GM23338 (cell line): Measurements from ENCODE around the gene SRRT. TPM values are rescaled to one million over a fixed set of nuclear protein-coding genes. Genes with fewer than 3 reads are reported as not detected.

Experiments used
- ATAC-seq: fragments of 200-7000 bp; cut with Tn5 transposase; 3 replicates; pipeline ENCODE4 v1.9.1; 2020
- DNase-seq: peaks from one replicate; pipeline ENCODE4 v3.0.0-alpha.2; 2015; ENCODE audit warnings: low spot score
- H2AFZ ChIP-seq: fragments of 200-600 bp; sonication (generic); 2 replicates; pipeline ENCODE4 v1.8.0; 2016; ENCODE audit warnings: antibody characterized with exemption, mild to moderate bottlenecking, moderate library complexity
- H3F3A ChIP-seq: fragments of 200-600 bp; sonication (generic); replicated peaks from 2 replicates; pipeline ENCODE4 v1.8.0; 2017; ENCODE audit warnings: antibody characterized with exemption, mixed run types, low read depth
- H3K27ac ChIP-seq: fragments of 200-600 bp; sonication (generic); 2 replicates; pipeline ENCODE4 v1.6.1; 2016; ENCODE audit warnings: low read depth
- H3K27me3 ChIP-seq: fragments of 200-600 bp; sonication (generic); 2 replicates; pipeline ENCODE4 v1.8.0; 2016; ENCODE audit warnings: mild to moderate bottlenecking, mixed run types, moderate library complexity; ENCODE audit not compliant: insufficient read depth
- H3K36me3 ChIP-seq: fragments of 200-600 bp; sonication (generic); 2 replicates; pipeline ENCODE4 v1.8.0; 2016; ENCODE audit warnings: mild to moderate bottlenecking; ENCODE audit not compliant: insufficient read depth
- H3K4me1 ChIP-seq: fragments of 200-600 bp; sonication (generic); 2 replicates; pipeline ENCODE4 v1.8.0; 2016; ENCODE audit warnings: mild to moderate bottlenecking, moderate library complexity; ENCODE audit not compliant: insufficient read depth
- H3K4me2 ChIP-seq: fragments of 200-600 bp; sonication (generic); 2 replicates; pipeline ENCODE4 v1.7.1; 2017; ENCODE audit warnings: mixed run types
- H3K4me3 ChIP-seq: fragments of 200-600 bp; sonication (generic); 2 replicates; pipeline ENCODE4 v1.6.1; 2016; ENCODE audit warnings: mixed run types
- H3K79me2 ChIP-seq: fragments of 200-600 bp; sonication (generic); replicated peaks from 2 replicates; pipeline ENCODE4 v1.8.0; 2017; ENCODE audit warnings: mild to moderate bottlenecking; ENCODE audit not compliant: insufficient read depth
- H3K9me2 ChIP-seq: fragments of 200-600 bp; sonication (generic); 2 replicates; pipeline ENCODE4 v1.8.0; 2017; ENCODE audit not compliant: insufficient read depth
- H4K20me1 ChIP-seq: fragments of 200-600 bp; sonication (generic); replicated peaks from 2 replicates; pipeline ENCODE4 v1.8.0; 2017; ENCODE audit warnings: mild to moderate bottlenecking; ENCODE audit not compliant: insufficient read depth
- H3K27ac Mint-ChIP-seq: 2 replicates; pipeline ENCODE4 v1.8.0; 2020; ENCODE audit warnings: inconsistent platforms, mild to moderate bottlenecking, moderate library complexity, mixed read lengths
- H3K27me3 Mint-ChIP-seq: 3 replicates; pipeline ENCODE4 v1.8.0; 2022; ENCODE audit warnings: low read depth, mild to moderate bottlenecking, moderate library complexity, mixed read lengths, inconsistent platforms; ENCODE audit not compliant: insufficient read depth, poor library complexity
- H3K36me3 Mint-ChIP-seq: 3 replicates; pipeline ENCODE4 v1.8.0; 2021; ENCODE audit warnings: low read depth, mild to moderate bottlenecking, inconsistent platforms, moderate library complexity, mixed read lengths
- H3K4me1 Mint-ChIP-seq: 3 replicates; pipeline ENCODE4 v1.8.0; 2020; ENCODE audit warnings: mild to moderate bottlenecking, inconsistent platforms, mixed read lengths
- H3K4me3 Mint-ChIP-seq: 3 replicates; pipeline ENCODE4 v1.8.0; 2021; ENCODE audit warnings: moderate library complexity, mild to moderate bottlenecking, inconsistent platforms, mixed read lengths
- H3K9me3 Mint-ChIP-seq: 3 replicates; pipeline ENCODE4 v1.8.0; 2020; ENCODE audit warnings: moderate library complexity, mild to moderate bottlenecking, inconsistent platforms, mixed read lengths
- CREB1 ChIP-seq: fragments of 250-450 bp; sonication (Bioruptor Pico); IDR thresholded peaks from 2 replicates; pipeline ENCODE4 v1.5.0; 2020; ENCODE audit warnings: low read depth, mild to moderate bottlenecking, moderate library complexity
- EZH2 ChIP-seq: fragments of 200-600 bp; sonication (generic); IDR thresholded peaks from one replicate; pipeline ENCODE4 v1.8.0; 2017; ENCODE audit warnings: antibody characterized with exemption, mild to moderate bottlenecking, low read depth; ENCODE audit not compliant: unreplicated experiment
- EZH2phosphoT487 ChIP-seq: fragments of 200-600 bp; sonication (generic); IDR thresholded peaks from one replicate; pipeline ENCODE4 v1.8.1; 2018; ENCODE audit warnings: antibody characterized with exemption; ENCODE audit not compliant: unreplicated experiment
- JUNB ChIP-seq: IDR thresholded peaks from one replicate; pipeline ENCODE4 v1.6.1; 2016; ENCODE audit warnings: antibody characterized with exemption; ENCODE audit not compliant: unreplicated experiment
- NANOG ChIP-seq: IDR thresholded peaks from 2 replicates; pipeline ENCODE4 v1.6.1; 2016; ENCODE audit warnings: antibody characterized with exemption, borderline replicate concordance
- POLR2AphosphoS5 ChIP-seq: IDR thresholded peaks from 2 replicates; pipeline ENCODE4 v1.6.1; 2016; ENCODE audit warnings: antibody characterized with exemption, low read depth
- STAT1 ChIP-seq: IDR thresholded peaks from one replicate; pipeline ENCODE4 v1.6.1; 2016; ENCODE audit warnings: antibody characterized with exemption; ENCODE audit not compliant: unreplicated experiment
- ZNF331 ChIP-seq: fragments of 250-450 bp; sonication (Bioruptor Pico); IDR thresholded peaks from 2 replicates; pipeline ENCODE4 v1.5.0; 2020; ENCODE audit warnings: low read depth, mild to moderate bottlenecking, moderate library complexity
- polyA plus RNA-seq: library from polyadenylated mRNA; unstranded; fragments of >200 nt; fragmentation: Nextera tagmentation; extraction: Ambion mirVana; gene quantifications from 2 replicates; pipeline ENCODE4 v1.2.1, GENCODE V29; 2016
- total RNA-seq: library from RNA; depleted of rRNA; stranded (reverse); fragments of >200 nt; shearing (Covaris generic); gene quantifications from 2 replicates; pipeline ENCODE4 v1.2.3, GENCODE V29; 2014
- TF ChIP-seq, protein P1 (sequence below): fragments of 250-450 bp; sonication (Bioruptor Pico); IDR thresholded peaks from 2 replicates; pipeline ENCODE4 v1.5.0; 2020; ENCODE audit warnings: mild to moderate bottlenecking, moderate library complexity
- TF ChIP-seq, protein P2 (sequence below): IDR thresholded peaks from 2 replicates; pipeline ENCODE4 v1.6.1; 2016; ENCODE audit warnings: antibody characterized with exemption
- TF ChIP-seq, protein P3 (sequence below), 2 experiments: fragments of 200-600 bp in 1 of 2; sonication (generic) in 1 of 2; conservative IDR thresholded peaks; 2 replicates each; pipeline versions ENCODE4 v1.5.1 to v1.6.1; 2016 to 2017; ENCODE audit warnings: antibody characterized with exemption in 2 of 2, low read depth in 2 of 2, mild to moderate bottlenecking in 2 of 2, moderate library complexity in 1 of 2

Gene SRRT
- total and polyA plus RNA-seq, 2 experiments from 2014 or later = 113 to 140 TPM

DNA sequence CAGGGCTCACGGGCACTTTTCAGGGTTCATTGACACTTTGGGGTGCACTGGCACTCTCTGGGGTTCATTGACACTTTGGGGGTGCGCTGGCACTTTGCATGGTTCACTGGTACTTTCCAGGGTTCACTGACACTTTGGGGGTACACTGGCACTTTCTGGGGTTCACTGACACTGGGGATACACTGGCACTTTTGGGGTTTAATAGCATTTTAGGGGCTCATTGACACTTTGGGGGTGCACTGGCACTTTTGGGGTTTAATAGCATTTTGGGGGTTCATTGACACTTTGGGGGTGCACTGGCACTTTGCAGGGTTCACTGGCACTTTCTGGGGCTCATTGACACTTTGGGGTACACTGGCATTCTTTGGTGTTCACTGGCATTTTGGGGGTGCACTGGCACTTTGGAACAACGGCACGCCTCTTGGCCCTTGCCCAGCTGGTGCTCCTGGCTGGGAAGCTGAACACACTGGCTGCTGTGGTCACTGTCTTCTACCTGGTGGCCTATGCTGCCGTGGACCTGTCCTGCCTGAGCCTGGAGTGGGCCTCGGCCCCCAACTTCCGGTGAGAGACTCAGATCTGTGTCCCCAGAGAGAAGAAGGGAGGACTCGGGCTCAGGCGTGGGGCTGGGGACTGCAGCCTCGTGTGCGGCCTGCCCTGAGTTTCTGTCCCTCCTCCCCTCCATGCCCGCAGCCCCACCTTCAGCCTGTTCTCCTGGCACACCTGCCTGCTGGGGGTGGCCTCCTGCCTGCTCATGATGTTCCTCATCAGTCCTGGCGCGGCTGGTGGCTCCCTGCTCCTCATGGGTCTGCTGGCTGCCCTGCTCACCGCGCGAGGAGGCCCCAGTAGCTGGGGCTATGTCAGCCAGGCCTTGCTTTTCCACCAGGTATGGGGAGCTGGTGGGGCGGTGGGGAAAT, 13.9 kb upstream of the SRRT start:
- ATAC-seq = no peak

DNA sequence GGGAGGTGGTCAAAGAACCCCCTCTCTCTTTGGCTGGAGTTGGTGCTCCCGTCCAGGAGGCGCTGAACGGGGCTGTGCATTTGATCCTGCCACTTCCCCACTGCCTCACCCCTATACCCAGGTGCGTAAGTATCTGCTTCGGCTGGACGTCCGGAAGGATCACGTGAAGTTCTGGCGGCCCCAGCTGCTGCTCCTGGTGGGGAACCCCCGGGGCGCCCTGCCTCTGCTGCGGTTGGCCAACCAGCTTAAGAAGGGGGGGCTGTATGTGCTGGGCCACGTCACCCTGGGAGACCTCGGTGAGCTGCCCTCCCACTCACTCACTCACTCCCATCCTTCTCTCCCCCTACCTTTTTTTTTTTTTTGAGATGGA, 13.3 kb upstream of the SRRT start:
- Histone ChIP-seq H3K4me1 (peaks cover 2% of the 10 kb centered on the region), H3K4me2 (no peak overlapping the region), H3K9me2 (no peaks in the 10 kb centered on the region), H2AFZ (no peak overlapping the region), H3F3A (peaks cover 5% of the 10 kb centered on the region; the same call in 1 of the 2 replicates), H3K27me3 (no peaks in the 10 kb centered on the region), H4K20me1 (0 out of 2 replicates have a peak, but pooled peaks cover 3% of the 10 kb centered on the region), H3K27ac (no peak overlapping the region), H3K36me3 (peaks cover 4% of the 10 kb centered on the region), H3K4me3 (no peak overlapping the region), H3K79me2 (peaks cover 7% of the 10 kb centered on the region; the same call in 1 of the 2 replicates)
- H3K9me3 Mint-ChIP-seq = no peaks in the 10 kb centered on the region
- ATAC-seq = no peak
- peaks cover 11% of the 10 kb centered on the region for H3K27me3 Mint-ChIP-seq
- DNase-seq = no peak
- peaks cover 48% of the 10 kb centered on the region for H3K36me3 Mint-ChIP-seq
- H3K27ac Mint-ChIP-seq = no peak overlapping the region
- no peak overlapping the region for H3K4me3 Mint-ChIP-seq
- H3K4me1 Mint-ChIP-seq = peaks cover 10% of the 10 kb centered on the region
- no peak for TF ChIP-seq POLR2AphosphoS5
- TF ChIP-seq, protein P1, sequence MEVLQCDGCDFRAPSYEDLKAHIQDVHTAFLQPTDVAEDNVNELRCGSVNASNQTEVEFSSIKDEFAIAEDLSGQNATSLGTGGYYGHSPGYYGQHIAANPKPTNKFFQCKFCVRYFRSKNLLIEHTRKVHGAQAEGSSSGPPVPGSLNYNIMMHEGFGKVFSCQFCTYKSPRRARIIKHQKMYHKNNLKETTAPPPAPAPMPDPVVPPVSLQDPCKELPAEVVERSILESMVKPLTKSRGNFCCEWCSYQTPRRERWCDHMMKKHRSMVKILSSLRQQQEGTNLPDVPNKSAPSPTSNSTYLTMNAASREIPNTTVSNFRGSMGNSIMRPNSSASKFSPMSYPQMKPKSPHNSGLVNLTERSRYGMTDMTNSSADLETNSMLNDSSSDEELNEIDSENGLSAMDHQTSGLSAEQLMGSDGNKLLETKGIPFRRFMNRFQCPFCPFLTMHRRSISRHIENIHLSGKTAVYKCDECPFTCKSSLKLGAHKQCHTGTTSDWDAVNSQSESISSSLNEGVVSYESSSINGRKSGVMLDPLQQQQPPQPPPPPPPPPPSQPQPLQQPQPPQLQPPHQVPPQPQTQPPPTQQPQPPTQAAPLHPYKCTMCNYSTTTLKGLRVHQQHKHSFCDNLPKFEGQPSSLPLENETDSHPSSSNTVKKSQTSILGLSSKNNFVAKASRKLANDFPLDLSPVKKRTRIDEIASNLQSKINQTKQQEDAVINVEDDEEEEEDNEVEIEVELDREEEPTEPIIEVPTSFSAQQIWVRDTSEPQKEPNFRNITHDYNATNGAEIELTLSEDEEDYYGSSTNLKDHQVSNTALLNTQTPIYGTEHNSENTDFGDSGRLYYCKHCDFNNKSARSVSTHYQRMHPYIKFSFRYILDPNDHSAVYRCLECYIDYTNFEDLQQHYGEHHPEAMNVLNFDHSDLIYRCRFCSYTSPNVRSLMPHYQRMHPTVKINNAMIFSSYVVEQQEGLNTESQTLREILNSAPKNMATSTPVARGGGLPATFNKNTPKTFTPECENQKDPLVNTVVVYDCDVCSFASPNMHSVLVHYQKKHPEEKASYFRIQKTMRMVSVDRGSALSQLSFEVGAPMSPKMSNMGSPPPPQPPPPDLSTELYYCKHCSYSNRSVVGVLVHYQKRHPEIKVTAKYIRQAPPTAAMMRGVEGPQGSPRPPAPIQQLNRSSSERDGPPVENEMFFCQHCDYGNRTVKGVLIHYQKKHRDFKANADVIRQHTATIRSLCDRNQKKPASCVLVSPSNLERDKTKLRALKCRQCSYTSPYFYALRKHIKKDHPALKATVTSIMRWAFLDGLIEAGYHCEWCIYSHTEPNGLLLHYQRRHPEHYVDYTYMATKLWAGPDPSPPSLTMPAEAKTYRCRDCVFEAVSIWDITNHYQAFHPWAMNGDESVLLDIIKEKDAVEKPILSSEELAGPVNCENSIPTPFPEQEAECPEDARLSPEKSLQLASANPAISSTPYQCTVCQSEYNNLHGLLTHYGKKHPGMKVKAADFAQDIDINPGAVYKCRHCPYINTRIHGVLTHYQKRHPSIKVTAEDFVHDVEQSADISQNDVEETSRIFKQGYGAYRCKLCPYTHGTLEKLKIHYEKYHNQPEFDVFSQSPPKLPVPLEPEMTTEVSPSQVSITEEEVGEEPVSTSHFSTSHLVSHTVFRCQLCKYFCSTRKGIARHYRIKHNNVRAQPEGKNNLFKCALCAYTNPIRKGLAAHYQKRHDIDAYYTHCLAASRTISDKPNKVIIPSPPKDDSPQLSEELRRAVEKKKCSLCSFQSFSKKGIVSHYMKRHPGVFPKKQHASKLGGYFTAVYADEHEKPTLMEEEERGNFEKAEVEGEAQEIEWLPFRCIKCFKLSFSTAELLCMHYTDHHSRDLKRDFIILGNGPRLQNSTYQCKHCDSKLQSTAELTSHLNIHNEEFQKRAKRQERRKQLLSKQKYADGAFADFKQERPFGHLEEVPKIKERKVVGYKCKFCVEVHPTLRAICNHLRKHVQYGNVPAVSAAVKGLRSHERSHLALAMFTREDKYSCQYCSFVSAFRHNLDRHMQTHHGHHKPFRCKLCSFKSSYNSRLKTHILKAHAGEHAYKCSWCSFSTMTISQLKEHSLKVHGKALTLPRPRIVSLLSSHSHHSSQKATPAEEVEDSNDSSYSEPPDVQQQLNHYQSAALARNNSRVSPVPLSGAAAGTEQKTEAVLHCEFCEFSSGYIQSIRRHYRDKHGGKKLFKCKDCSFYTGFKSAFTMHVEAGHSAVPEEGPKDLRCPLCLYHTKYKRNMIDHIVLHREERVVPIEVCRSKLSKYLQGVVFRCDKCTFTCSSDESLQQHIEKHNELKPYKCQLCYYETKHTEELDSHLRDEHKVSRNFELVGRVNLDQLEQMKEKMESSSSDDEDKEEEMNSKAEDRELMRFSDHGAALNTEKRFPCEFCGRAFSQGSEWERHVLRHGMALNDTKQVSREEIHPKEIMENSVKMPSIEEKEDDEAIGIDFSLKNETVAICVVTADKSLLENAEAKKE (CRISPR knock-in tag) = no peak
- TF ChIP-seq NANOG = no peak
- TF ChIP-seq EZH2 = no peak
- no peak for TF ChIP-seq CREB1 (CRISPR knock-in tag)
- TF ChIP-seq, protein P2, sequence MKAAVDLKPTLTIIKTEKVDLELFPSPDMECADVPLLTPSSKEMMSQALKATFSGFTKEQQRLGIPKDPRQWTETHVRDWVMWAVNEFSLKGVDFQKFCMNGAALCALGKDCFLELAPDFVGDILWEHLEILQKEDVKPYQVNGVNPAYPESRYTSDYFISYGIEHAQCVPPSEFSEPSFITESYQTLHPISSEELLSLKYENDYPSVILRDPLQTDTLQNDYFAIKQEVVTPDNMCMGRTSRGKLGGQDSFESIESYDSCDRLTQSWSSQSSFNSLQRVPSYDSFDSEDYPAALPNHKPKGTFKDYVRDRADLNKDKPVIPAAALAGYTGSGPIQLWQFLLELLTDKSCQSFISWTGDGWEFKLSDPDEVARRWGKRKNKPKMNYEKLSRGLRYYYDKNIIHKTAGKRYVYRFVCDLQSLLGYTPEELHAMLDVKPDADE = no peak
- TF ChIP-seq EZH2phosphoT487 = no peak
- TF ChIP-seq STAT1 = no peak
- TF ChIP-seq ZNF331 (CRISPR knock-in tag) = no peak
- no peak for TF ChIP-seq JUNB
- TF ChIP-seq, protein P3, sequence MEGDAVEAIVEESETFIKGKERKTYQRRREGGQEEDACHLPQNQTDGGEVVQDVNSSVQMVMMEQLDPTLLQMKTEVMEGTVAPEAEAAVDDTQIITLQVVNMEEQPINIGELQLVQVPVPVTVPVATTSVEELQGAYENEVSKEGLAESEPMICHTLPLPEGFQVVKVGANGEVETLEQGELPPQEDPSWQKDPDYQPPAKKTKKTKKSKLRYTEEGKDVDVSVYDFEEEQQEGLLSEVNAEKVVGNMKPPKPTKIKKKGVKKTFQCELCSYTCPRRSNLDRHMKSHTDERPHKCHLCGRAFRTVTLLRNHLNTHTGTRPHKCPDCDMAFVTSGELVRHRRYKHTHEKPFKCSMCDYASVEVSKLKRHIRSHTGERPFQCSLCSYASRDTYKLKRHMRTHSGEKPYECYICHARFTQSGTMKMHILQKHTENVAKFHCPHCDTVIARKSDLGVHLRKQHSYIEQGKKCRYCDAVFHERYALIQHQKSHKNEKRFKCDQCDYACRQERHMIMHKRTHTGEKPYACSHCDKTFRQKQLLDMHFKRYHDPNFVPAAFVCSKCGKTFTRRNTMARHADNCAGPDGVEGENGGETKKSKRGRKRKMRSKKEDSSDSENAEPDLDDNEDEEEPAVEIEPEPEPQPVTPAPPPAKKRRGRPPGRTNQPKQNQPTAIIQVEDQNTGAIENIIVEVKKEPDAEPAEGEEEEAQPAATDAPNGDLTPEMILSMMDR (conservative IDR thresholded peaks at IDR 0.05; ENCODE audit: low read depth in 2 of 2) = no peak

More for the DNA sequence above, 13.9 kb upstream of the SRRT start:
- Mint-ChIP-seq H3K4me3 (no peak overlapping the region), H3K27ac (no peak overlapping the region), H3K4me1 (peaks cover 10% of the 10 kb centered on the region; the same call in 2 of the 3 replicates), H3K27me3 (peaks cover 11% of the 10 kb centered on the region), H3K36me3 (peaks cover 48% of the 10 kb centered on the region), H3K9me3 (no peaks in the 10 kb centered on the region)
- no peak overlapping the region for H2AFZ ChIP-seq
- H3K4me3 ChIP-seq = no peak overlapping the region
- no peak for DNase-seq
- H3K4me2 ChIP-seq = no peak overlapping the region
- no peaks in the 10 kb centered on the region for H3K4me1 ChIP-seq
- H3K27me3 ChIP-seq = no peaks in the 10 kb centered on the region
- peaks cover 4% of the 10 kb centered on the region; the same call in 1 of the 2 replicates for H3F3A ChIP-seq
- H4K20me1 ChIP-seq = 0 out of 2 replicates have a peak, but pooled peaks cover 3% of the 10 kb centered on the region
- H3K9me2 ChIP-seq = no peaks in the 10 kb centered on the region
- H3K27ac ChIP-seq = no peak overlapping the region
- TF ChIP-seq ZNF331 (CRISPR knock-in tag) (no peak), CREB1 (CRISPR knock-in tag) (no peak), JUNB (no peak)
- peaks cover 14% of the 10 kb centered on the region for H3K79me2 ChIP-seq
- H3K36me3 ChIP-seq = peaks cover 4% of the 10 kb centered on the region
